AG09309 (cell line): Measurements from ENCODE around the gene CCDC54.
"Not testable (repeated sequence)": the region's sequence is repeated elsewhere in the genome, so short reads cannot be mapped to it uniquely, and the experiment has no call there.

Source experiments
- DNase-seq: peaks from one replicate; pipeline ENCODE4 v3.0.0-alpha.2; 2010; ENCODE audit warnings: low read depth
- H3K4me3 ChIP-seq: 2 replicates; pipeline ENCODE4 v1.5.1; 2011; ENCODE audit warnings: mild to moderate bottlenecking, low read depth, low read length, moderate library complexity; ENCODE audit not compliant: control insufficient read depth
- TF ChIP-seq, protein P1 (sequence below): IDR thresholded peaks from 2 replicates; pipeline ENCODE4 v1.5.1; 2011; ENCODE audit warnings: mild to moderate bottlenecking, low read depth, low read length, inconsistent platforms; ENCODE audit not compliant: insufficient read depth, control insufficient read depth; ENCODE audit errors: missing control alignments

The CCDC54 gene

DNA sequence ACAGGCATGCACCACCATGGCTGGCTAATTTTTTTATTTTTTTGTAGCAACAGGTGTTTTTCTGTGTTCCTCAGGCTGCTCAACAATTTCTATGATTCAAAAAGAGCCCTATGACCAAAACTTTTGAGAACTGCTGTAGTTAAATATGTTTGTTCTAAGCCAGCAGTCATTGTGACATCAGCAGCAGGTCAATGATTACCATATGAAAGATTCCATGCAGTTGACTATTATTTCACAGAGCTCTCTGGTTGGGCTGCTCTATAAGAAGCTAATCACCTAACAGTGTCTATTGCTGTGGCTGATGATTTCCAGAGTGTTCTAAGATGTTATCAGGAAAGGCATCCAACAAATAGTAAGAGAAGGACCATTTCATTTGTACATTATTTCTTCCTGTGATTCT, at the start of gene CCDC54:
Gene CCDC54 (plus strand): TSS at position 289 of the 400 bp plus-strand sequence. CDS start 149 bp downstream, outside the sequence.
- DNase-seq, result no peak
- TF ChIP-seq, protein P1, sequence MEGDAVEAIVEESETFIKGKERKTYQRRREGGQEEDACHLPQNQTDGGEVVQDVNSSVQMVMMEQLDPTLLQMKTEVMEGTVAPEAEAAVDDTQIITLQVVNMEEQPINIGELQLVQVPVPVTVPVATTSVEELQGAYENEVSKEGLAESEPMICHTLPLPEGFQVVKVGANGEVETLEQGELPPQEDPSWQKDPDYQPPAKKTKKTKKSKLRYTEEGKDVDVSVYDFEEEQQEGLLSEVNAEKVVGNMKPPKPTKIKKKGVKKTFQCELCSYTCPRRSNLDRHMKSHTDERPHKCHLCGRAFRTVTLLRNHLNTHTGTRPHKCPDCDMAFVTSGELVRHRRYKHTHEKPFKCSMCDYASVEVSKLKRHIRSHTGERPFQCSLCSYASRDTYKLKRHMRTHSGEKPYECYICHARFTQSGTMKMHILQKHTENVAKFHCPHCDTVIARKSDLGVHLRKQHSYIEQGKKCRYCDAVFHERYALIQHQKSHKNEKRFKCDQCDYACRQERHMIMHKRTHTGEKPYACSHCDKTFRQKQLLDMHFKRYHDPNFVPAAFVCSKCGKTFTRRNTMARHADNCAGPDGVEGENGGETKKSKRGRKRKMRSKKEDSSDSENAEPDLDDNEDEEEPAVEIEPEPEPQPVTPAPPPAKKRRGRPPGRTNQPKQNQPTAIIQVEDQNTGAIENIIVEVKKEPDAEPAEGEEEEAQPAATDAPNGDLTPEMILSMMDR, result no peak

DNA sequence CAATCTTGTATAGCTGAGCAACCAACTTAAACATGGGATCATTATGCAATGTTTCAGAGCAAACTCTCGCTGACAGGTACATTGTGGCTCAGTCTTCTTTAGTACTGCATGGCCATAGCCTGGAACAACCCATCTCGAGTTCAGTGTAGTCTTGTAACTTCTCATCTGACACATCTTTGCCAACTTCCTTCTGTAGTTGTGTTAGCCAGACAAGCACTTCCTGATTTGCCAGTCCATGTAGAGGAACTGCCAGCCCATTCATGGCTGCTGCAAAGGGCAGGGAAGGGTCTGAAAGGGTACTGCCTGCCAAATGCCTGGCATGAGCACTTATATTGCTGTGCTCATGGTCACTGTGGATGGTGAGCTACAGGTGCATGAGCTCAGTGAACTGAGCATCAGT, 49.2 kb upstream of the CCDC54 start:
- no peak overlapping the region for H3K4me3 ChIP-seq
- DNase-seq, result no peak
- TF ChIP-seq, protein P1, result no peak

More for the DNA sequence above, at the start of gene CCDC54:
- no peak within 1 kb of the TSS for H3K4me3 ChIP-seq

GRCh38 chr3:107329088-107329487, 48.2 kb upstream of the CCDC54 start:
- TF ChIP-seq, protein P1, result no peak
- no peak overlapping the region for H3K4me3 ChIP-seq
- no peak for DNase-seq

DNA sequence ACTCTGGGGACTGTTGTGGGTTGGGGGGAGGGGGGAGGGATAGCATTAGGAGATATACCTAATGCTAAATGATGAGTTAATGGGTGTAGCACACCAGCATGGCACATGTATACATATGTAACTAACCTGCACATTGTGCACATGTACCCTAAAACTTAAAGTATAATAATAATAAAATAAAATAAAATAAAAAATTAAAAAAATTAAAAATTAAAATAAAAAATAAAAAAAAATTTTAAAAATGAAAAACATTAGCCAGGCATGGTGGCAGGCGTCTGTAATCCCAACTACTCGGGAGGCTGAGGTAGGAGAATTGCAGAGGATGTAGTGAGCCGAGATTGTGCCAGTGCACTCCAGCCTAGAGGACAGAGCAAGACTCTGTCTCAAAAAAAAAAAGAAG, 37.5 kb upstream of the CCDC54 start:
- not testable (repeated sequence) for H3K4me3 ChIP-seq, DNase-seq

DNA sequence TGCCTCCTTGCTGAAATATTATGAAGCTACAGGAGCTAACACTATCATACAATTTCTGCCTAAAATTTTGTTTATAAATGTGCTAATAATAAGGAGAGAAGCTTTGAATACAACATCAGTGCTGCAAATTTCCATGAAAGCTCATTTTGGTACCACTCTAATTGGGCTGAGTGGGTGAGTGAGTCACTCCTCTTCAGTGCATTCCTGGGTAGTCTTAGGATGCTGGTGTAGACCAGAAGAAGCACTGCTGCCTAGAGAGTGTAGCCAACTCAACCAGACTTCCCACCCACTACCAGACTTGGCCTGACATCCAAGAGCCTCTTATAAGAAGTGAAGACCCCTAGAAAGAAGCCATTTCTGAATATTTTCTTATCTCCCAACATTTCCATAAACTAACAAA, 32.5 kb upstream of the CCDC54 start:
- no peak overlapping the region for H3K4me3 ChIP-seq

GRCh38 chr3:107345822-107346405, 31.3 kb upstream of the CCDC54 start:
- DNase-seq, result no peak
- H3K4me3 ChIP-seq, result no peak overlapping the region
- TF ChIP-seq, protein P1, result no peak

More for the DNA sequence above, 32.5 kb upstream of the CCDC54 start:
- TF ChIP-seq, protein P1, result no peak
- no peak for DNase-seq

GRCh38 chr3:107346564-107346963, 30.7 kb upstream of the CCDC54 start:
- no peak for DNase-seq
- TF ChIP-seq, protein P1, result no peak
- no peak overlapping the region for H3K4me3 ChIP-seq
